DND-41 (cell line): ENCODE results near the gene COA1.

Experiments
- ATAC-seq: fragments of 200-7000 bp; cut with Tn5 transposase; 3 replicates; pipeline ENCODE4 v1.9.1; 2021; ENCODE audit warnings: low read depth; ENCODE audit not compliant: insufficient read depth
- DNase-seq: peaks from one replicate; pipeline ENCODE4 v3.0.0-alpha.2; 2020
- H2AFZ ChIP-seq: 2 replicates; pipeline ENCODE4 v1.6.0; 2012; ENCODE audit warnings: low read depth, low read length
- H3K27ac ChIP-seq: 2 replicates; pipeline ENCODE4 v1.5.1; 2012; ENCODE audit warnings: low read length, inconsistent platforms
- H3K27me3 ChIP-seq: fragments of 200-600 bp; sonication (generic); 2 replicates; pipeline ENCODE4 v1.6.0; 2012; ENCODE audit warnings: low read length, mild to moderate bottlenecking, inconsistent platforms; ENCODE audit not compliant: insufficient read depth, poor library complexity
- H3K36me3 ChIP-seq: 2 replicates; pipeline ENCODE4 v1.5.1; 2012; ENCODE audit warnings: low read length, inconsistent platforms; ENCODE audit not compliant: insufficient read depth
- H3K4me1 ChIP-seq: 2 replicates; pipeline ENCODE4 v1.5.1; 2012; ENCODE audit warnings: mild to moderate bottlenecking, low read length; ENCODE audit not compliant: insufficient read depth
- H3K4me2 ChIP-seq: 2 replicates; pipeline ENCODE4 v1.6.0; 2012; ENCODE audit warnings: mild to moderate bottlenecking, moderate library complexity, low read length, inconsistent platforms; ENCODE audit not compliant: insufficient read depth
- H3K4me3 ChIP-seq, 2 experiments: fragments of 200-600 bp in 1 of 2; shearing (Covaris generic) in 1 of 2; 2 replicates each; pipeline ENCODE4 v1.5.1; 2012 to 2016; ENCODE audit warnings: inconsistent platforms in 2 of 2, low read length in 2 of 2, mild to moderate bottlenecking in 2 of 2, low read depth in 1 of 2, moderate library complexity in 1 of 2
- H3K79me2 ChIP-seq: 2 replicates; pipeline ENCODE4 v1.6.0; 2012; ENCODE audit warnings: low read length, inconsistent platforms; ENCODE audit not compliant: insufficient read depth
- H3K9ac ChIP-seq: 2 replicates; pipeline ENCODE4 v1.6.0; 2012; ENCODE audit warnings: low read depth, mild to moderate bottlenecking, inconsistent platforms, low read length, moderate library complexity
- H3K9me3 ChIP-seq: 2 replicates; pipeline ENCODE4 v1.5.1; 2012; ENCODE audit warnings: low read length, moderate library complexity, mild to moderate bottlenecking, inconsistent platforms; ENCODE audit not compliant: insufficient read depth, severe bottlenecking
- H4K20me1 ChIP-seq: 2 replicates; pipeline ENCODE4 v1.6.0; 2012; ENCODE audit warnings: low read length; ENCODE audit not compliant: insufficient read depth
- EZH2 ChIP-seq: IDR thresholded peaks from 3 replicates; pipeline ENCODE4 v1.6.1; 2012; ENCODE audit warnings: borderline replicate concordance, low read depth, mild to moderate bottlenecking, moderate library complexity, low read length, inconsistent platforms; ENCODE audit not compliant: severe bottlenecking
- TF ChIP-seq, protein P1 (sequence below): IDR thresholded peaks from 2 replicates; pipeline ENCODE4 v1.5.1; 2012; ENCODE audit warnings: borderline replicate concordance, low read length, moderate library complexity, mild to moderate bottlenecking; ENCODE audit not compliant: poor library complexity, severe bottlenecking; ENCODE audit errors: extremely low read depth

COA1 gene

GRCh38 chr7:43639858-43640491, 89.3 kb downstream of the COA1 start:
- Histone ChIP-seq H3K79me2 (peaks cover 30% of the 10 kb centered on the region), H3K4me3 (no peak overlapping the region), H4K20me1 (peaks cover 37% of the 10 kb centered on the region), H3K4me2 (no peak overlapping the region), H3K36me3 (peaks cover 91% of the 10 kb centered on the region), H2AFZ (no peak overlapping the region), H3K4me1 (no peaks in the 10 kb centered on the region), H3K27ac (no peak overlapping the region), H3K9ac (no peak overlapping the region), H3K27me3 (no peaks in the 10 kb centered on the region), H3K9me3 (no peaks in the 10 kb centered on the region)
- DNase-seq (no peak), ATAC-seq (no peak)
- TF ChIP-seq EZH2, result no peak
- TF ChIP-seq, protein P1, sequence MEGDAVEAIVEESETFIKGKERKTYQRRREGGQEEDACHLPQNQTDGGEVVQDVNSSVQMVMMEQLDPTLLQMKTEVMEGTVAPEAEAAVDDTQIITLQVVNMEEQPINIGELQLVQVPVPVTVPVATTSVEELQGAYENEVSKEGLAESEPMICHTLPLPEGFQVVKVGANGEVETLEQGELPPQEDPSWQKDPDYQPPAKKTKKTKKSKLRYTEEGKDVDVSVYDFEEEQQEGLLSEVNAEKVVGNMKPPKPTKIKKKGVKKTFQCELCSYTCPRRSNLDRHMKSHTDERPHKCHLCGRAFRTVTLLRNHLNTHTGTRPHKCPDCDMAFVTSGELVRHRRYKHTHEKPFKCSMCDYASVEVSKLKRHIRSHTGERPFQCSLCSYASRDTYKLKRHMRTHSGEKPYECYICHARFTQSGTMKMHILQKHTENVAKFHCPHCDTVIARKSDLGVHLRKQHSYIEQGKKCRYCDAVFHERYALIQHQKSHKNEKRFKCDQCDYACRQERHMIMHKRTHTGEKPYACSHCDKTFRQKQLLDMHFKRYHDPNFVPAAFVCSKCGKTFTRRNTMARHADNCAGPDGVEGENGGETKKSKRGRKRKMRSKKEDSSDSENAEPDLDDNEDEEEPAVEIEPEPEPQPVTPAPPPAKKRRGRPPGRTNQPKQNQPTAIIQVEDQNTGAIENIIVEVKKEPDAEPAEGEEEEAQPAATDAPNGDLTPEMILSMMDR, result no peak

GRCh38 chr7:43637114-43637806, 92.1 kb downstream of the COA1 start:
- Histone ChIP-seq H3K36me3 (peaks cover 92% of the 10 kb centered on the region), H4K20me1 (peaks cover 34% of the 10 kb centered on the region; the same call in 1 of the 2 replicates), H3K9ac (no peak overlapping the region), H3K9me3 (no peaks in the 10 kb centered on the region), H3K4me3 (no peak overlapping the region), H3K4me2 (no peak overlapping the region), H3K27ac (no peak overlapping the region), H2AFZ (no peak overlapping the region), H3K79me2 (peaks cover 49% of the 10 kb centered on the region), H3K27me3 (no peaks in the 10 kb centered on the region), H3K4me1 (no peaks in the 10 kb centered on the region)
- DNase-seq, result no peak
- TF ChIP-seq EZH2, result no peak
- TF ChIP-seq, protein P1, result no peak
- no peak; the same call in 2 of the 3 replicates for ATAC-seq

- Histone ChIP-seq H4K20me1 (peaks cover 40% of the 10 kb centered on the region; the same call in 1 of the 2 replicates), H3K9ac (no peak overlapping the region), H3K27ac (no peak overlapping the region), H2AFZ (no peak overlapping the region), H3K4me1 (no peaks in the 10 kb centered on the region), H3K27me3 (no peaks in the 10 kb centered on the region), H3K36me3 (peaks cover 96% of the 10 kb centered on the region), H3K4me3 (no peak overlapping the region), H3K9me3 (no peaks in the 10 kb centered on the region), H3K79me2 (peaks cover 57% of the 10 kb centered on the region), H3K4me2 (no peak overlapping the region)
- DNase-seq, result no peak
- no peak for TF ChIP-seq EZH2
- TF ChIP-seq, protein P1, result no peak
- ATAC-seq, result no peak
Observed at GRCh38 chr7:43636093-43636492, 93.2 kb downstream of the COA1 start.
